ENCODE results near the gene GPANK1.

DNA sequence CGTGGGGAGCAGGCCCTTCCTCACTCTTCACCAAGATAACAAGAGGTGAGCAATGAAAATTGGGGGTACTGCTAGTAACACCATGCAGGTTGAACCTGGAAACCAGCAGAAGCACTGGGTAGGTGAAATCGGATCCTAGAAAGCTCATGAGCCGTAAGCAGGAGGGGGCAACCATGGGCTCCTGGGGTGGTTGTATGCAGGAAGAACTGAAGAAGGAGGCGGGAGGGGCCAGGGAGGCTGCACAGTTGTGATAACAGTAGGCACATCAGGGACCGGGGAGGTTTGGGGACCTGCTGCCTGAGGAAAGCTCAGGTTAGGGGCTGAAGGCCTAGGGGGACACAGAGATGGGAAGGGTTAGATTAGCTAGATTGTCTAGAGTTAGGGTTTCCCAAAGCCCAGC is 21.7 kb upstream of the GPANK1 start:
- TF ChIP-seq POLR2AphosphoS5 (IDR thresholded peaks at IDR 0.05), result no peak
- no peak for TF ChIP-seq POLR2A (IDR thresholded peaks at IDR 0.05)

All from upper lobe of left lung (tissue), 4 donors.